ENCODE data around the gene PRDM7. TPM values are rescaled to one million over a fixed set of nuclear protein-coding genes. Genes with fewer than 3 reads are reported as not detected.

PRDM7 gene
- total RNA-seq, 1 experiment from 2014 or later: not detected

DNA sequence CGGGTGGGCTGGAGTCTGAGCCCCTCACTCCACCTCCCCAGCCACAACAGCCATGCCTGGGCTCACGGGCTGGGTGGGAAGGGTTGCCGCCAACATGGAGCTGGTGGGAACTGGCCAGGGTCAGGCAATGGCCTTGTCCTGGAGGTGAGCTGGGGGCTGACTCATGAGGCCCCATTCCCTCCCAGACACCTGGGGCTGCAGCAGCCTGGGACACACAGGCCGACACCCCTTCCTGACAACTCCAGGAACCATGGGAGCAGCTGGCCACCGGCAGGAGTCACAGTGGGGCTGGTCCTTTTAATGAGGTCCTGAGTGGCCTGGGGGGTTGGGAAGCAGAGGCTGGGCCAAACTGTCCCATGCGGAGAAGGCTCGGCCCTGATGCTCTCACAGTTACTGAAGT is 70.1 kb downstream of the PRDM7 start (continued):
- TF ChIP-seq, protein P1, sequence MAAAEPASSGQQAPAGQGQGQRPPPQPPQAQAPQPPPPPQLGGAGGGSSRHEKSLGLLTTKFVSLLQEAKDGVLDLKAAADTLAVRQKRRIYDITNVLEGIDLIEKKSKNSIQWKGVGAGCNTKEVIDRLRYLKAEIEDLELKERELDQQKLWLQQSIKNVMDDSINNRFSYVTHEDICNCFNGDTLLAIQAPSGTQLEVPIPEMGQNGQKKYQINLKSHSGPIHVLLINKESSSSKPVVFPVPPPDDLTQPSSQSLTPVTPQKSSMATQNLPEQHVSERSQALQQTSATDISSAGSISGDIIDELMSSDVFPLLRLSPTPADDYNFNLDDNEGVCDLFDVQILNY (CRISPR knock-in tag; IDR thresholded peaks at IDR 0.05): no peak
- no peak for TF ChIP-seq ETV6 (CRISPR knock-in tag; IDR thresholded peaks at IDR 0.05)
- no peak for TF ChIP-seq JUN (CRISPR knock-in tag; IDR thresholded peaks at IDR 0.05)
- no peak for TF ChIP-seq GRHL2 (CRISPR knock-in tag; IDR thresholded peaks at IDR 0.05; ENCODE audit: insufficient replicate concordance, severe bottlenecking)
- TF ChIP-seq FOXJ3 (CRISPR knock-in tag; IDR thresholded peaks at IDR 0.05; ENCODE audit: borderline replicate concordance): no peak
- TF ChIP-seq, protein P2, sequence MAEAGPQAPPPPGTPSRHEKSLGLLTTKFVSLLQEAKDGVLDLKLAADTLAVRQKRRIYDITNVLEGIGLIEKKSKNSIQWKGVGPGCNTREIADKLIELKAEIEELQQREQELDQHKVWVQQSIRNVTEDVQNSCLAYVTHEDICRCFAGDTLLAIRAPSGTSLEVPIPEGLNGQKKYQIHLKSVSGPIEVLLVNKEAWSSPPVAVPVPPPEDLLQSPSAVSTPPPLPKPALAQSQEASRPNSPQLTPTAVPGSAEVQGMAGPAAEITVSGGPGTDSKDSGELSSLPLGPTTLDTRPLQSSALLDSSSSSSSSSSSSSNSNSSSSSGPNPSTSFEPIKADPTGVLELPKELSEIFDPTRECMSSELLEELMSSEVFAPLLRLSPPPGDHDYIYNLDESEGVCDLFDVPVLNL (CRISPR knock-in tag; IDR thresholded peaks at IDR 0.05; ENCODE audit: borderline replicate concordance, low read depth): no peak
- TF ChIP-seq NFE2L1 (CRISPR knock-in tag; IDR thresholded peaks at IDR 0.05): no peak
- TF ChIP-seq TEAD1 (CRISPR knock-in tag; IDR thresholded peaks at IDR 0.05): no peak
- no peak for TF ChIP-seq ZNF138 (CRISPR knock-in tag; conservative IDR thresholded peaks at IDR 0.05)
- TF ChIP-seq, protein P3, sequence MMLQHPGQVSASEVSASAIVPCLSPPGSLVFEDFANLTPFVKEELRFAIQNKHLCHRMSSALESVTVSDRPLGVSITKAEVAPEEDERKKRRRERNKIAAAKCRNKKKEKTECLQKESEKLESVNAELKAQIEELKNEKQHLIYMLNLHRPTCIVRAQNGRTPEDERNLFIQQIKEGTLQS (CRISPR knock-in tag; conservative IDR thresholded peaks at IDR 0.05): no peak

Other genes starting within 250 kb of the PRDM7 start
- 19.7 to 21.1 TPM (median 20.5 TPM) in 3 replicates for gene SPIRE2, start 248.9 kb downstream of the PRDM7 start, total RNA-seq (2021)
- gene TCF25, start 203.7 kb downstream of the PRDM7 start, total RNA-seq (2021): 113 to 155 TPM (median 127 TPM) in 3 replicates
- 3.4 to 3.8 TPM (median 3.5 TPM) in 3 replicates for gene MC1R, start 158.5 kb downstream of the PRDM7 start, total RNA-seq (2021)
- gene TUBB3, start 154.0 kb downstream of the PRDM7 start, total RNA-seq (2021): 150 to 209 TPM (median 163 TPM) in 3 replicates
- 64.5 to 64.7 TPM (median 64.6 TPM) in 3 replicates for gene DEF8, start 128.6 kb downstream of the PRDM7 start, total RNA-seq (2021)
- gene DBNDD1, start 57.9 kb downstream of the PRDM7 start, total RNA-seq (2021): 74.8 to 77.0 TPM (median 75.0 TPM) in 3 replicates

All from WTC11 (cell line).